Measurements from ENCODE around the gene SLC22A23.

Gene SLC22A23

GRCh38 chr6:3282476-3283236 lies 174.2 kb downstream of the SLC22A23 start:
- Mint-ChIP-seq H3K9me3 (no peaks in the 10 kb centered on the region), H3K27me3 (no peaks in the 10 kb centered on the region), H3K27ac (no peak overlapping the region), H3K4me3 (no peak overlapping the region), H3K36me3 (ENCODE audit: low read depth) (no peaks in the 10 kb centered on the region), H3K4me1 (ENCODE audit: low read depth) (no peaks in the 10 kb centered on the region)
- intact Hi-C loops (cut with micrococcal nuclease): no loop called here

DNA sequence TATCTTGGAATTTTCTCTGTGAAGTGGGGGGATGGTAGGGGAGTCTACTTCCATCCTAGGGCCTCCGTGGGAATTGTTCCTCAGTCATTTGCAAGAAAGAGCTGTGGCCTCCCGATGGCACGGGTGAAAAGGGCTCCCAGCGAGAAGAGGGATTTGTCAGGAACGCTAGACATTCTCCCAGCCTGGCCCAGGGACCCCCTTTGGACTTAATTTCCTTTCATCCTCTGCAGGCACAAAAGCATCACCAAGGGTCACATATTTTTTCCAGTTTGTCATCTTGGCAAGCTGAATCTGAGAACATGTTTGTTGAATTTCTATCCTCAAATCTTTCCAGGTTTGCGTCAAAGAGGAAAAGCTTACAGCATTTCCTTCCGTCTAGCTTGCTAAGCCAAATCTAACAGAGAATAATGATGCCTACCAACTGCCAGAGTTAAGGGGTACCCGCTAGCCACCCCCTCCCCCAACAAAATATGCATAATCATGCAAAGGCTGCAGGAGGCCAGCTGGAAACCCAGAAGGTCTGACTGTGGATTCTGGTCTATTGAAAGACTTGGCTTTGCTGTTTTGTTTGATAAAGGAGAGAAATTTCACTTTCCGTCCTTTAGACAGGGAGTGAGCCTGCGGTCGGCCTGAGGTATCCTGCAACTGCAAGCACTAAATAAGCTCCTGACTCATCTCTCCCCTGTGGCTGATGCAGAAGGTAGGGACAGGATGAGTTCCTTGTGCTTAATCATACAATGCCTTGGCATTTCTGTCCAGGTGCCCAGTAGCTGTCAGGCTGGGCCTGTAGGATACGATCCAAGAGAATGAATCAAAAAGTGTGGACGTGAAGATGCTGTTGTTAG lies 175.0 kb downstream of the SLC22A23 start:
- no peaks in the 10 kb centered on the region for H3K4me1 Mint-ChIP-seq (ENCODE audit: low read depth)
- H3K27me3 Mint-ChIP-seq: no peaks in the 10 kb centered on the region
- no peaks in the 10 kb centered on the region for H3K9me3 Mint-ChIP-seq
- no peak overlapping the region for H3K27ac Mint-ChIP-seq
- intact Hi-C loops (cut with micrococcal nuclease): no loop called here
- H3K4me3 Mint-ChIP-seq: no peak overlapping the region
- H3K36me3 Mint-ChIP-seq (ENCODE audit: low read depth): no peaks in the 10 kb centered on the region

DNA sequence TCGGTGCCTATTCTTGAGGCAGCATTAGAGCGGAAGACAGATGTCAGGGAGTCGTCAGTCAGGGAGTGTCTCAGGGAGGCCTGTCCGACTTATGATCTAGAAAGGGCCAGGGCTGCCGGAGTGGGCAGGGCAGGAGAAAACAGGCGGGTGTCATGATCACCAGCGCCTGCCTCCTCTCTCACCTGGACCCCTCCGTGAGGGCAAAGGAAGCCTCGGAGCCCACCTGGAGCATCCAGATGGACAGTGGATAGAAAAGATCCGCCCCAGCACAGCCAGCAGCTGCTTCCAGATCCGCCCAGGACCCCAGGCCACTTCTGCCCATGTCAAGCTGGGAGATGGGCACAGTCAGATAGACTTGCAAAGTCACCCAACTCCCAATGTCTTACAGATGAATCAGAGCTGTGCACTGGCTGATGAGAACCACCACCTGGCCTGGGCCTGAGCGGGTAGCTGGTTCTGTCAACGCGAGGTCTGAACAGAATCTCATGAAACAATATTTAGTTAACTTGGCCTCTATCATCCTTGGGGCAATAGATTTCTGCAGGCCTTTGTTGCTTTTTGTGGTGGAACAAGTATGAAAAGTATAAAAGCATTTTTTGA lies 175.9 kb downstream of the SLC22A23 start:
- Mint-ChIP-seq H3K36me3 (ENCODE audit: low read depth) (no peaks in the 10 kb centered on the region), H3K4me3 (no peak overlapping the region), H3K27me3 (no peaks in the 10 kb centered on the region), H3K27ac (no peak overlapping the region), H3K4me1 (ENCODE audit: low read depth) (no peaks in the 10 kb centered on the region), H3K9me3 (no peaks in the 10 kb centered on the region)
- intact Hi-C loops (cut with micrococcal nuclease): no loop called here

DNA sequence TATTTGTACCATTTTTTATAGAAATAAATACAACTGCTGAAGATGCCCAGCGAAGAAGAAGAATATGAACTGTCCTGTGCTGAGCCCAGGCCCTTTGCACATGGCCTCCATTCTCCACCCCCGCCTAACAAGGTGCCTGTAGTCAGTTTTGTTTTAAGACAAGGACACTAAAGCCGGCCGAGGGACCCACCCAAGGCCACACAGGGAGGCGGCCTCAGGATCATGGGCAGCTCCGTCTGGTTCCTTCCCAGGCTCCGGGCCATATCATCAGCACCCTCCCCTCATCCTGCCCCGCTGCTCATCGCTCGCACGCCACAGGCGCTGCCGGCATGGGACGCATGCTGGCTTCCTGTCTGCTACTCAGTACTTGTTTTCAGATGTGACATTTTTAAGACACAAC lies 176.8 kb downstream of the SLC22A23 start:
- Mint-ChIP-seq H3K36me3 (ENCODE audit: low read depth) (no peaks in the 10 kb centered on the region), H3K9me3 (no peaks in the 10 kb centered on the region), H3K27me3 (no peaks in the 10 kb centered on the region), H3K4me1 (ENCODE audit: low read depth) (no peaks in the 10 kb centered on the region), H3K27ac (no peak overlapping the region), H3K4me3 (no peak overlapping the region)
- intact Hi-C loops (cut with micrococcal nuclease): no loop called here

- Mint-ChIP-seq H3K36me3 (ENCODE audit: low read depth) (no peaks in the 10 kb centered on the region), H3K9me3 (no peaks in the 10 kb centered on the region), H3K27ac (no peak overlapping the region), H3K4me3 (no peak overlapping the region), H3K4me1 (ENCODE audit: low read depth) (no peaks in the 10 kb centered on the region), H3K27me3 (no peaks in the 10 kb centered on the region)
- intact Hi-C loops (cut with micrococcal nuclease): loop anchor here (1.0 to 5.0 kb wide), 4 partner anchors 178 to 714 kb away; partner anchors contain the start of gene SLC22A23
These were observed 178.2 kb downstream of the SLC22A23 start for GRCh38 chr6:3278691-3279090.

- intact Hi-C loops (cut with micrococcal nuclease): loop anchor here (2.0 to 5.0 kb wide), 2 partner anchors 179 to 714 kb away; partner anchors contain the start of gene SLC22A23
- no peak overlapping the region for H3K4me3 Mint-ChIP-seq
- H3K4me1 Mint-ChIP-seq (ENCODE audit: low read depth): no peaks in the 10 kb centered on the region
- no peaks in the 10 kb centered on the region for H3K9me3 Mint-ChIP-seq
- H3K36me3 Mint-ChIP-seq (ENCODE audit: low read depth): peaks cover 4% of the 10 kb centered on the region
- no peaks in the 10 kb centered on the region for H3K27me3 Mint-ChIP-seq
- H3K27ac Mint-ChIP-seq: no peak overlapping the region
These were observed 178.9 kb downstream of the SLC22A23 start for GRCh38 chr6:3277851-3278416.

DNA sequence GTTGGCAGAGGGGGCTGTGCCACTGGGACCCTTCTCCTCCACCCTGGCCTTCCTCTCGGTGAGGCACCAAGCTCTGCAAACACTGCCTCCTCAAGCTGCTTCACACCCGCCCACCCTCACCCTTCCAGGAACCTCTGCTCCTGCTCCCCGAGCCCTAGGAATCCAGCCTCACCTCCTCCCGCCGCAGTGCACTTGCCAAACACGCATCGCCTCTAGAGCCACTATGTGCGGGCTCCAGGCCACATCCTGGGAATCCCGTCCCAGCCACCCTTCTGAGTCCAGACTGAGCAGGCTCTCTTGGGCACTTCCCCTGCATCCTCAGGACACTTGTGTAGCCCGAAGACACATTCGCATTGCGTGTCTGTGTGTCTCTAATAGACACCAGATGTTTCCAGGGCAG lies 179.6 kb downstream of the SLC22A23 start:
- Mint-ChIP-seq H3K27me3 (no peaks in the 10 kb centered on the region), H3K9me3 (no peaks in the 10 kb centered on the region), H3K4me1 (ENCODE audit: low read depth) (no peaks in the 10 kb centered on the region), H3K4me3 (no peak overlapping the region), H3K36me3 (ENCODE audit: low read depth) (peaks cover 11% of the 10 kb centered on the region), H3K27ac (no peak overlapping the region)
- intact Hi-C loops (cut with micrococcal nuclease): loop anchor here (5.0 kb wide), 1 partner anchor 715 kb away; no protein-coding TSS in a partner anchor

DNA sequence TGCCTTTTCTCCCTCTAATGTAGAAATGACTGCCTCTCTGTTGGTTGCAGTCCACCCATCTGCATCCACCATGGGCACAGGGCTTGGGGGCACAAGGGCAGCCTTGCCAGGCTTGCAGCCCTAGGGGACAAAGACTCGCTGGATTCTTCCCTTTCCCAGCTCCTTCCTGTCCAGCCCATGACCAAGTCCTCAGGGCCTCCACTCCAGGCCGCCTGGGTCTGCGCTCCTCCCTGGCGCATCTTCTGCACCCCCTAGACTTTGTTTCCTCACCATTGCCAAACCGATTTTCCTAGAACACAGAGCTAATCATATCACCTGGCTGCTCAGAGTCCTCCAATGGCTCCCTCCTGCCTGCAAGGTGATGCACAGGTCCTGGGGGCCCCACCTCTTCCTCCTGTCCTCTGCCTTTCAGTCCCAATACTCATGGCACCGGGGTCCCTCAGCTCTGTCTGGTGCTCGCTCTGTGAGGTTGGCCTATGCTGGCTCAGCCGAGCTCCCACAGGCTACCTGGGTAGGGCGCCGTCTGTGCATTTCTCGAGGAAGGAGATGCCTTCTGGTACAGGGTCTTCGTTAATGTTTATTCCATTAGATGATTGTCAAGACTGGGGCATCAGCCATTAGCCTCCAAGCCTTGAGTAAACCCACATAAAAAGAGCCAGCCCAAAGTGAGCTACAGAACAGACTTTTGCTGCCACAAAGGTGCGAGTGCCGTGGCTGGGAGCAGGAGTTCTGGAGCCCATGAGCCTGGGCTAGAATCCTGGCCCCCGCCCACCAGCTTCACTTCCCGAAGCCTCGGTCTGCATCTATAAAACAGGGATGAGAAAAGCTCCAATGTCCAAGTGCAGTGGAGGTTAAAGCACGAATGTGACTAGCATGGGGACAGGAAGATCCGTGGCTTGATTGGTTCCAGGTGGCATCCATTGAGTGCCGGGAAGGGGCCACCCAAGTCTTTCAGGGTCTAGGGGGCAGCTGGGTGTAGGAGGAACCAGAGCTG lies 180.4 kb downstream of the SLC22A23 start:
- Mint-ChIP-seq H3K27ac (no peak overlapping the region), H3K9me3 (no peaks in the 10 kb centered on the region), H3K4me3 (no peak overlapping the region), H3K4me1 (ENCODE audit: low read depth) (no peaks in the 10 kb centered on the region), H3K27me3 (no peaks in the 10 kb centered on the region), H3K36me3 (ENCODE audit: low read depth) (peaks cover 19% of the 10 kb centered on the region)
- intact Hi-C loops (cut with micrococcal nuclease): loop anchor here (5.0 kb wide), 1 partner anchor 716 kb away; no protein-coding TSS in a partner anchor

GRCh38 chr6:3273707-3274521 lies 182.9 kb downstream of the SLC22A23 start:
- H3K27me3 Mint-ChIP-seq: no peaks in the 10 kb centered on the region
- intact Hi-C loops (cut with micrococcal nuclease): no loop called here
- H3K9me3 Mint-ChIP-seq: no peaks in the 10 kb centered on the region
- H3K36me3 Mint-ChIP-seq (ENCODE audit: low read depth): peaks cover 44% of the 10 kb centered on the region
- H3K4me1 Mint-ChIP-seq (ENCODE audit: low read depth): no peaks in the 10 kb centered on the region
- H3K27ac Mint-ChIP-seq: no peak overlapping the region
- no peak overlapping the region for H3K4me3 Mint-ChIP-seq

DNA sequence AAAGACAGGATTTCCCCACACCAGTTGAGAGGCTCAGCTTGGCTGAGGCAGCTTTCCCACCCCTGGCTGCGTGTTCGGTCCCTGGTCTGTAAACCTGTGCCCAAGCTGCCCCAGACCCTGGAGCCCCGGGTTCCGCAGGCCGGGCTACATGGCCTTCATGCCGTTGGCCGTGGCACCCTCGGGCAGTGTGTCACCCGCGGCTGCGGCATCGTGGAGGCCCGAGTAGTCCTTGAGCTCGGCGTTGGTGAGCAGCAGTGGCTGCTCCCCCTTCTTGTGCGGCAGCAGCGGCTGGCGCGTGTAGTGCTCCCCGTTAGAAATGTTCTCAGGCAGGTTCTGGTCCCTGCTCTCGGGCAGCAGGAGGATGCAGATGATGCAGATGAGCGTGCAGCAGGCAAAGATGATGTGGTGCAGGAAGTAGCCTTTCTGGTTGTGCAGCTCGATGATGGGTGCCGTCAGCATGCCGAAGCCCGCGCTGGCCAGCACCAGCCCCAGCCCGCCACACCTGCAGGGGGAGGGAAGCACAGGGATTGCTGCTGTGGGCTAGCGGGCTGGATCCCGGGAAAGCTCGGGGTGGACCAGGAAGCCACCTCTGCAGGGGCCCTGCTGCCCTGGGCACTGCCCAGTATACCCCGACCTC lies 183.8 kb downstream of the SLC22A23 start:
- Mint-ChIP-seq H3K36me3 (ENCODE audit: low read depth) (peaks cover 52% of the 10 kb centered on the region), H3K27me3 (no peaks in the 10 kb centered on the region), H3K27ac (no peak overlapping the region), H3K4me3 (no peak overlapping the region), H3K9me3 (no peaks in the 10 kb centered on the region), H3K4me1 (ENCODE audit: low read depth) (peaks cover 5% of the 10 kb centered on the region)
- intact Hi-C loops (cut with micrococcal nuclease): no loop called here

- Mint-ChIP-seq H3K9me3 (no peaks in the 10 kb centered on the region), H3K27me3 (no peaks in the 10 kb centered on the region), H3K27ac (no peak overlapping the region), H3K36me3 (ENCODE audit: low read depth) (peaks cover 61% of the 10 kb centered on the region), H3K4me3 (no peak overlapping the region), H3K4me1 (ENCODE audit: low read depth) (peaks cover 11% of the 10 kb centered on the region)
- intact Hi-C loops (cut with micrococcal nuclease): no loop called here
These were observed 185.1 kb downstream of the SLC22A23 start for GRCh38 chr6:3271756-3272155.

DNA sequence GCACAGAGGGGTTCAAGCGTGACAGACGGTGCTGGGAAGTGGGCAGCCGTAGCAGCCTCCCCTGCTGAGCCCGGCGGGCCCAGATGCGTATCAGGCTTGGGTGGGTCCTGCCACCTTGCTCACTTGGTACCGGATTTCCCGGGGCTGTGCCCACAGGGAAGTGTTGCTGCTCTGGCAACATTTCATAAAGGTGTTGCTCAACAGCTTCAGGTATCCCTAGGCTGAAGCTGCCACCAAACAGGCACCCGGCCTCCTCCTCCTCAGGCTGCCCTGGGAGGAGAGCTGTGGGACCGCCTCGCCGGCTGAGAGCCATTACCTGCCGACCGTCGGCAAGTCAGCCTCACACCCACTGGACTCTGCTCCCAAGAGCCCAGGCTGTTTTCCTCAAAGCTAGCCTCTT lies 186.6 kb downstream of the SLC22A23 start:
- no peaks in the 10 kb centered on the region for H3K27me3 Mint-ChIP-seq
- H3K4me3 Mint-ChIP-seq: no peak overlapping the region
- no peaks in the 10 kb centered on the region for H3K9me3 Mint-ChIP-seq
- H3K4me1 Mint-ChIP-seq (ENCODE audit: low read depth): peaks cover 16% of the 10 kb centered on the region
- intact Hi-C loops (cut with micrococcal nuclease): no loop called here
- no peak overlapping the region for H3K27ac Mint-ChIP-seq
- peaks cover 68% of the 10 kb centered on the region for H3K36me3 Mint-ChIP-seq (ENCODE audit: low read depth)
